Uterus (tissue), 4 donors: ENCODE results near the gene CACNA1C. TPM values are rescaled to one million over a fixed set of nuclear protein-coding genes. Genes with fewer than 3 reads are reported as not detected.

Experiments
- DNase-seq, 2 donors: peaks; one replicate each; pipeline ENCODE4 v3.0.0-alpha.2; 2019 to 2020
- H3K27ac ChIP-seq, 2 donors: fragments of 200-600 bp; sonication (generic); 1 replicate in 1 of 2; 2 replicates in 1 of 2; pipeline ENCODE4 v1.5.1; 2016 to 2018
- H3K27me3 ChIP-seq, 2 donors: fragments of 200-600 bp; sonication (generic); one replicate each; pipeline ENCODE4 v1.5.1; 2018 to 2019; ENCODE audit warnings: control low read depth in 1 of 2
- H3K36me3 ChIP-seq, 2 donors: fragments of 200-600 bp; sonication (generic); one replicate each; pipeline ENCODE4 v1.5.1; 2019; ENCODE audit warnings: control low read depth in 1 of 2
- H3K4me1 ChIP-seq, 2 donors: fragments of 200-600 bp; sonication (generic); one replicate each; pipeline ENCODE4 v1.5.1; 2018 to 2019; ENCODE audit warnings: control low read depth in 1 of 2
- H3K4me3 ChIP-seq, 2 donors: fragments of 200-600 bp; sonication (generic); 1 replicate in 1 of 2; 2 replicates in 1 of 2; pipeline ENCODE4 v1.5.1; 2018 to 2019; ENCODE audit warnings: mild to moderate bottlenecking in 1 of 2
- H3K9me3 ChIP-seq, 2 donors: fragments of 200-600 bp; sonication (generic); one replicate each; pipeline ENCODE4 v1.5.1; 2019; ENCODE audit warnings: control low read depth in 1 of 2
- POLR2A ChIP-seq, 2 donors: fragments of 450-650 bp; IDR thresholded peaks; one replicate each; pipeline ENCODE4 v1.6.1; 2016; ENCODE audit warnings: antibody characterized with exemption in 2 of 2, mild to moderate bottlenecking in 1 of 2, moderate library complexity in 1 of 2
- intact Hi-C: fragments of 100-400 bp; cut with DNase I; formaldehyde crosslinking; loops from one replicate; pipeline ENCODE4 v1.15.1; 2023; ENCODE audit warnings: low total_unique reads
- total RNA-seq, 4 donors: library from RNA; depleted of rRNA in 3 of 4; stranded (reverse); fragments of >200 nt in 3 of 4; gene quantifications; one replicate each; pipeline versions ENCODE4 v1.1.0 to v1.2.4, GENCODE V29; 2014 to 2023
- TF ChIP-seq, protein P1 (sequence below), 4 experiments: fragments of 200-600 bp in 2 of 4; fragments of 450-650 bp in 2 of 4; sonication (generic) in 2 of 4; IDR thresholded peaks; one replicate each; pipeline ENCODE4 v1.5.1; 2016 to 2019; ENCODE audit warnings: antibody characterized with exemption in 4 of 4, mild to moderate bottlenecking in 2 of 4, moderate library complexity in 1 of 4
- donor health status: DM: yes; HTN: yes; CAD: no.

The CACNA1C gene
- total RNA-seq, 4 donors from 2014 or later = 15.9 to 121 (median 32.1) TPM

DNA sequence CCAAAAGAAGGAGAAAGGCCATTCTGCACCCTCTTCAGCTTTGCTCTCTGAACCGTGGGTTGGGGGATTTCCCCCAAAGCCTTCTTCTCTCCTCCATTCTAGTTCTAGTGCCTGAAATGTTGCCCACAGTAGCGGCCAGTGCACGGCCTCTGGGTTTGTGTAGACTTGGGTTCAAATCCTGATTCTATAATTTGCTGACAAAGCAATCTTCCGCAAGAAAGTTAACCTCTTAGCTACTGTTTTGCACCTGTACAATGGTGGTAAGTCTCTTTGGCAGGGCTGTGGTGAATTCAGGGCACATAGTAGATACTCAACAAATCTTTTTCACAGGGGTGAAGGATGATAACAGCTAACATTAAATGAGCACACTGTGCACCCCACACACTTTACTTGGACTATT is 5.8 kb upstream of the CACNA1C start:
- no peak for DNase-seq
- Histone ChIP-seq H3K36me3 (no peaks in the 10 kb centered on the region), H3K4me3 (no peak overlapping the region), H3K27me3 (no peaks in the 10 kb centered on the region), H3K4me1 (no peaks in the 10 kb centered on the region), H3K9me3 (no peaks in the 10 kb centered on the region), H3K27ac (no peak overlapping the region)
- TF ChIP-seq, protein P1, sequence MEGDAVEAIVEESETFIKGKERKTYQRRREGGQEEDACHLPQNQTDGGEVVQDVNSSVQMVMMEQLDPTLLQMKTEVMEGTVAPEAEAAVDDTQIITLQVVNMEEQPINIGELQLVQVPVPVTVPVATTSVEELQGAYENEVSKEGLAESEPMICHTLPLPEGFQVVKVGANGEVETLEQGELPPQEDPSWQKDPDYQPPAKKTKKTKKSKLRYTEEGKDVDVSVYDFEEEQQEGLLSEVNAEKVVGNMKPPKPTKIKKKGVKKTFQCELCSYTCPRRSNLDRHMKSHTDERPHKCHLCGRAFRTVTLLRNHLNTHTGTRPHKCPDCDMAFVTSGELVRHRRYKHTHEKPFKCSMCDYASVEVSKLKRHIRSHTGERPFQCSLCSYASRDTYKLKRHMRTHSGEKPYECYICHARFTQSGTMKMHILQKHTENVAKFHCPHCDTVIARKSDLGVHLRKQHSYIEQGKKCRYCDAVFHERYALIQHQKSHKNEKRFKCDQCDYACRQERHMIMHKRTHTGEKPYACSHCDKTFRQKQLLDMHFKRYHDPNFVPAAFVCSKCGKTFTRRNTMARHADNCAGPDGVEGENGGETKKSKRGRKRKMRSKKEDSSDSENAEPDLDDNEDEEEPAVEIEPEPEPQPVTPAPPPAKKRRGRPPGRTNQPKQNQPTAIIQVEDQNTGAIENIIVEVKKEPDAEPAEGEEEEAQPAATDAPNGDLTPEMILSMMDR (IDR thresholded peaks at IDR 0.05) = no peak
- no peak for TF ChIP-seq POLR2A (IDR thresholded peaks at IDR 0.05)
- intact Hi-C loops = no loop called here

DNA sequence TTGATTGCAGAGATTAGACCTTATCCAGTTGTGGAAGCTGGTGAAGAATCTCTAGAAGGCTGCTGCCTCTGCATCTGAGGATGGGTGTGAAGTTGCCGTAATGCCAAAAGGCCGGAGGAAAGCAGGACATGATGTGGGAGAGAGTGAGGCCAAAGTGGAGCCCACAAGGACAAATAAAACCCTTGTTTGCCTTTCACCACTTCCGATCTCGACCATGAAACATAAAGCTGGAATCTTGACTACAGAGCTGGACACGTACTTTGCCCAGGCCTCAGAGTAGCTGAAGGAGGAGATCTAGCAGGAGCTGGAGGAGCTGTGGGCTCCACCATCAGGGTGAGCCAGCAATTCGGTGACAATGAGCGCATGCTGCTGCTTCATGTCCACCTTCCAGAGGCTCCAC is 5.0 kb upstream of the CACNA1C start:
- intact Hi-C loops = no loop called here
- no peak overlapping the region for H3K4me3 ChIP-seq
- H3K27me3 ChIP-seq = no peaks in the 10 kb centered on the region
- TF ChIP-seq POLR2A (IDR thresholded peaks at IDR 0.05) = no peak
- TF ChIP-seq, protein P1 (IDR thresholded peaks at IDR 0.05) = no peak
- no peaks in the 10 kb centered on the region for H3K9me3 ChIP-seq
- H3K4me1 ChIP-seq = no peaks in the 10 kb centered on the region
- no peaks in the 10 kb centered on the region for H3K36me3 ChIP-seq
- no peak for DNase-seq
- H3K27ac ChIP-seq = no peak overlapping the region

DNA sequence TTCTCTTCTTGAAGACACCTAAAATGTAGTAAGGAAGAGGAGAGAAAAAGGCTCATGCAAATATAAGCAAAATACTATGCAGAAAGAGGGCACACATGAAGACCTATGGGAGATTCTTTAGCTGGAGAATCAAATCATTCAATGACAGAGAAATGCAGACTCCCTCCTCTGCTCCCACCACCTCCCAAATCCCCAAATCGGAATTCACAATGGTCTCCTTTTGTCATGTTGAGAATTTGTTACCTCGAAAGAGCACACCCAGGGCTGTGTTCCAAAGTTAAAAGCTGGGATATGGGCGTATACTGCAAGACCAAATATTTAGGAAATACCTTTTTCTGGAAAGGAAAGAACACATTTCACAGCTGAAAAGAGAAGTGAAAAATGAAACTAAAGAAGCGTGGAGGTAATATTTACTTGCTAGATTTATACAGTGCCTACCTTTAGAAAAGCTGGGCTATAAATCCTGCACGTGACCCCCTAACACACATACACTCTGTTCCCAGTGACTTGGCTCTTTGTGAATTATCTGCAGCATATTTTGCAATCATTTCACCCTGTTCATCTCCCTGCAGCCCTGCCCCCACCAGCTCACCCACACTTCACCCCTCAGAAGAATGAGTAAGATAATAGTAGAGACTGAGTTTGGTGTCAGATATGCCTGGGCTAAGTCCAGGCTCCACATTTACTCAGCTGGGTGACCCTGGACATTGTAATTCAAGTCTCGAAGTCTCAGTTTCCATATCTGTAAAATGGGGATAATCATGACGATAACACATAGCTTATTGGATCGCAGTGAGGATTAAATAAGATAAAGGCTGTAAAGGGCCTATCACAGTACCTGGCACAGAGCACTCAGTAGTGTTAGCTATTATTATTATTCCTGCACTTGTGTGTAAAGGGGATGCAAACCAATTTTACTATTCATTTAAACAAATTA is 2.9 kb upstream of the CACNA1C start:
- no peak overlapping the region for H3K4me3 ChIP-seq
- no peak overlapping the region for H3K27ac ChIP-seq
- DNase-seq = no peak
- no peaks in the 10 kb centered on the region for H3K9me3 ChIP-seq
- no peak for TF ChIP-seq POLR2A (IDR thresholded peaks at IDR 0.05)
- TF ChIP-seq, protein P1 (IDR thresholded peaks at IDR 0.05) = no peak
- no peaks in the 10 kb centered on the region for H3K27me3 ChIP-seq
- no peaks in the 10 kb centered on the region for H3K36me3 ChIP-seq
- no peaks in the 10 kb centered on the region for H3K4me1 ChIP-seq
- intact Hi-C loops = loop anchor here (10.0 kb wide), 2 partner anchors 225 to 535 kb away; no protein-coding TSS in a partner anchor

DNA sequence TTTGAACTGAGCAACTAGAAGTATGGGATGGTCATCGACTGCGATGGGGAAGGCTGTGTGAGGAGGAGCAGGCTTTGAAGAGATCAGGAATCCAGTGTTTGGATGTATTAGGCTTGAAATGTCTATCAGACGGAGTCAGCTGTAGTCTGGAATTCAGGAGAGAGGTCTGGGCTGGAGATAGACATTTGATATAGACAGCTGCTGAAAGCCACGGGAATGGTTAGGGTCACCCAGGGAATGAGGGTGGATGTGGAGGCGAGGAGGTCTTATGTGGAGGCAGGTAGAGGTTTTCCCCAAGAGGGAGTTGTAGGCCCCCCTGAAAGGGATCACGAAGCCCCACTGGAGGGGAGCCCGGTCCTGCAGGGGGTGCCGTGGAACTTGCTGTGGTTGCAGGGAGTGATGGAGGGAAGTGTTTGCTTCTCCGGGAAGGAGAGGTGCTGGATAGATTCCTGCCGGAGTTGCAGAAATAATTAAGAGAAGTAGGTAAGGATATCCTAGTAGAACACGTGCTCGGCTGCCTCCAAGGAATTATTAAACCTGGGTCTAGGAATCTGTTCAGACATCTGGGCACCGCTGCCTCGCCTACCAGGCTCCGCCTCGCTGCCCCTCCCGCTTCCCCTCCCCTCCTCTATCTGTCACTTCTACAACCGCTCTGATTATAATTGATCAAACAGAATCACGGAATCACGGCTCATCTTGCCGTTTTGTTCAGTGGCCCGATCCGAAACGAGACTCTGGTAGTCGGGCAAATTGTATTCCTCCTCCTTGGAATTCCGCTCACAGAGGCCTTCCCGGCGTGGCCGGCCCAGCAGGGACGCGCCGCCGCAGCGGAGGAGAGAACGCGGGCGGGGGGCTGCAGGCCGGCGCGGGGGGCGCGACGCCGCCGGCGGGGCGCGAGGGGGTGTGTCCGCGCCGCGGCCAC is 826 bp upstream of the CACNA1C start:
- no peak for TF ChIP-seq POLR2A (IDR thresholded peaks at IDR 0.05)
- TF ChIP-seq, protein P1 (IDR thresholded peaks at IDR 0.05) = peak in 3 of 4 experiments; percentile 16 to 30 (median 24)
- Histone ChIP-seq H3K4me1 (peaks cover 0 to 4% of the 10 kb centered on the region in 2 donors), H3K4me3 (peak overlapping the region; percentile 47 to 92), H3K9me3 (no peaks in the 10 kb centered on the region), H3K27ac (peak overlapping the region; percentile 83 to 97), H3K27me3 (no peaks in the 10 kb centered on the region), H3K36me3 (no peaks in the 10 kb centered on the region)
- peak in 1 of 2 donors; percentile 58 for DNase-seq
- intact Hi-C loops = loop anchor here (10.0 kb wide), 2 partner anchors 223 to 533 kb away; no protein-coding TSS in a partner anchor
